Measurements from ENCODE around the gene NPAS4.

NPAS4 gene

GRCh38 chr11:66418168-66418985 is 2.5 kb upstream of the NPAS4 start:
- peak; percentile 94 for DNase-seq (ENCODE audit: low spot score)
- TF ChIP-seq, protein P1, sequence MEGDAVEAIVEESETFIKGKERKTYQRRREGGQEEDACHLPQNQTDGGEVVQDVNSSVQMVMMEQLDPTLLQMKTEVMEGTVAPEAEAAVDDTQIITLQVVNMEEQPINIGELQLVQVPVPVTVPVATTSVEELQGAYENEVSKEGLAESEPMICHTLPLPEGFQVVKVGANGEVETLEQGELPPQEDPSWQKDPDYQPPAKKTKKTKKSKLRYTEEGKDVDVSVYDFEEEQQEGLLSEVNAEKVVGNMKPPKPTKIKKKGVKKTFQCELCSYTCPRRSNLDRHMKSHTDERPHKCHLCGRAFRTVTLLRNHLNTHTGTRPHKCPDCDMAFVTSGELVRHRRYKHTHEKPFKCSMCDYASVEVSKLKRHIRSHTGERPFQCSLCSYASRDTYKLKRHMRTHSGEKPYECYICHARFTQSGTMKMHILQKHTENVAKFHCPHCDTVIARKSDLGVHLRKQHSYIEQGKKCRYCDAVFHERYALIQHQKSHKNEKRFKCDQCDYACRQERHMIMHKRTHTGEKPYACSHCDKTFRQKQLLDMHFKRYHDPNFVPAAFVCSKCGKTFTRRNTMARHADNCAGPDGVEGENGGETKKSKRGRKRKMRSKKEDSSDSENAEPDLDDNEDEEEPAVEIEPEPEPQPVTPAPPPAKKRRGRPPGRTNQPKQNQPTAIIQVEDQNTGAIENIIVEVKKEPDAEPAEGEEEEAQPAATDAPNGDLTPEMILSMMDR (IDR thresholded peaks at IDR 0.05): no peak
- Histone ChIP-seq H3K27ac (peak overlapping the region; percentile 73 to 82), H3K4me3 (no peak overlapping the region)

- H3K27ac ChIP-seq: no peak overlapping the region
Measured at GRCh38 chr11:66418986-66419308, 1.9 kb upstream of the NPAS4 start.

DNA sequence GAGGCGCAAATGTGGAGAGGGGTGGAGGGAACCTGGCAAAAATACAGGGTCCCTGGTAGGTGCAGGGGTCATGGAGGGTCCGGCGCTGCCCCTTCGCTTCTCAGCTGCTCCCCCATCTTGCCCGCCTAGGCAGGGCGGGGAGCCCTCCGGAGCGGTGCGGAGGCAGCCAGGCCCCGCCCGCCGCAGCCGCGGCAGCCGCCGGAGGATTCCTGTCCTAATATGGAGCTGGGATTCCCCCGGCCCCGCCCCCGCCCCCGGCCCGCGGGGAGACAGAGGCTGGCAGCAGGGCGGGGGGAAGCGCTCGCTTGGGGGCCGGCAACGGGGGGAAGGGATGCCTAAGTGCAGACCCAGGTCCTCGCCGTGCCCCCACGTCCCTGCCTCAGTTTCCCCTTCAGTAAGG is 1.0 kb upstream of the NPAS4 start:
- peak overlapping the region; percentile 6 for H3K4me3 ChIP-seq
- DNase-seq (ENCODE audit: low spot score): no peak
- H3K27ac ChIP-seq: peak overlapping the region in 1 of 2 donors; percentile 27
- TF ChIP-seq, protein P1 (IDR thresholded peaks at IDR 0.05): no peak

More at GRCh38 chr11:66418986-66419308, 1.9 kb upstream of the NPAS4 start:
- no peak for DNase-seq (ENCODE audit: low spot score)
- H3K4me3 ChIP-seq: no peak overlapping the region
- TF ChIP-seq, protein P1 (IDR thresholded peaks at IDR 0.05): no peak

DNA sequence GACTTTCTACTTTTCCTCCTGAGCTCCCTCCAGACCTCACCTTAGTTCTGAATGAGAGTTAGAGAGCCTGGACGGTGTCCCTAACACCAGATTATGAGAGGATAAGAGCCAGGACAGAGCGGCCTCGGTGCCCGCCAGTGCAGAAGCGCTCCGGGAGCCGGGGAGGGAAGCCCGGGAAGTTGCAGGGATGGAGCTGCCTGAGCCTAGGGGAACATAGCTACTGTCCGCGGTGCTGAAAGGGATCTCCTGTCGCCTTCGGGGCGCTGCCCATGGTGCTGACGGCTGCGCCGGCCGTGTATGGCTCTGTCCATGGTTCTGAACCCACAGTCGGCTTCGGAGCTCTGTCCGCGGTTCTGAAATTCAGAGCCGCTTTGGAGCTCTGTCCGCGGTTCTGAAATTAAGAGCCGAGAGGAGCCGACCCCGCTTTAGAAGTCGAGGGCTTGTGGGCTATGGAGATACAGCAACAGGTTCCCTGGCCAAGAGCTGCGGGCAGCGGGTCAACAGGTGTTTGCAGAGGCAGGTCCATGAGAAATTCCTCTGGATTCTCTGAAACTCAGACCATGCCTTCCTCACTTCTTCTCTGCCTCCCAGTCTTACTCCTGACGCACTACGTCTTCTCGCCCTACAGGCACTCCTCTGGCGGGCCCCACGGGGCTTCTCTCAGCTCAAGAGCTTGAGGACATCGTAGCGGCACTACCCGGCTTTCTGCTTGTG is 814 bp downstream of the NPAS4 start:
- no peak overlapping the region for H3K4me3 ChIP-seq
- H3K27ac ChIP-seq: peak overlapping the region in 1 of 2 donors; percentile 27
- TF ChIP-seq, protein P1 (IDR thresholded peaks at IDR 0.05): no peak
- DNase-seq (ENCODE audit: low spot score): peak; percentile 93

GRCh38 chr11:66426314-66426713 is 5.5 kb downstream of the NPAS4 start:
- no peak overlapping the region for H3K27ac ChIP-seq
- TF ChIP-seq, protein P1 (IDR thresholded peaks at IDR 0.05): no peak
- no peak overlapping the region for H3K4me3 ChIP-seq
- no peak for DNase-seq (ENCODE audit: low spot score)

- no peak for DNase-seq (ENCODE audit: low spot score)
- no peak overlapping the region for H3K27ac ChIP-seq
- H3K4me3 ChIP-seq: no peak overlapping the region
- TF ChIP-seq, protein P1 (IDR thresholded peaks at IDR 0.05): no peak
Measured at GRCh38 chr11:66428933-66429332, 8.1 kb downstream of the NPAS4 start.

Data from coronary artery (tissue), 2 donors.